Suppressor macrophage treated with lipopolysaccharide for 1 hour (primary cell): ENCODE data around the gene DNM2.
"Not testable (repeated sequence)": the region's sequence is repeated elsewhere in the genome, so short reads cannot be mapped to it uniquely, and the experiment has no call there.

Experiments used
- DNase-seq, 3 donors: peaks; one replicate each; pipeline ENCODE4 v3.0.0-alpha.2; 2020 to 2022

DNM2 gene

DNA sequence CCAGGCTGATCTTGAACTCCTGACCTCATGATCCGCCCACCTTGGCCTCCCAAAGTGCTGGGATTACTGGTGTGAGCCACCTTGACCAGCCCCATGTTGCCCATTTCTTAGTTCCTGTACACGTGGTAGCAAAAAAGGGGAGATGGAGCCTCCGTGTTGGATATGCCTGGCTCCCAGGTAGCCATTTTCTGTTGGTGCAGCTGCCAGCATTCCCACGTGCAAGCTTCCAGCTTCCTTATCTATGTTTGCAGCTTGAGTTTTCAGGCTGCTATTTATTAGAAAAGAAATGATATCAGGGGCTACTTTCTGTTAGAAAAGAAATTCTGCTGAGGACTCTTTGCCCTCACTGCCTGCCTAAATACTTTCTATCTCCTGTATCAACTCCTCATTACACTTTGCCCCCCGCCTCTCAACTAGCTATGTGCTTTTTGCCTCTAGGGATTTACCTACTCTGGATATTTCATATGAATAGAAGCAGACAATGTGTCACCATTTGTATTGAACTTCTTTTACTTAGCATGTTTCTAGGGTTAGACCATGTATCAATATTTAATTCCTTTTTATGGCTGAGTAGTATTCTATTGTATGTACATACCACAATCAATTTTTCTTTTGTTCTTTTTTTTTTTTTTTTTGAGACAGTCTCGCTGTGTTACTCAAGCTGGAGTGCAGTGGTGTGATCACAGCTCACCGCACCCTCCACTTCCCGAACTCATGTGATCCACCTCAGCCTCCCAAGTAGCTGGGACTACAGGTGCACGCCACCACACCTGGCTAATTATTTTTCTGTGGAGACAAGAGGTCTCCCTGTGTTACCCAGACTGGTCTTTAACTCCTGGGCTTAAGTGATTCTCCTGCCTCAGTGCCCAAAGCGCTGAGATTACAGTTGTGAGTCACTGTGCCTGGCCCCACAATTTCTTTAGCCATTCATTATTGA lies 121.5 kb downstream of the DNM2 start:
- DNase-seq: no peak

DNA sequence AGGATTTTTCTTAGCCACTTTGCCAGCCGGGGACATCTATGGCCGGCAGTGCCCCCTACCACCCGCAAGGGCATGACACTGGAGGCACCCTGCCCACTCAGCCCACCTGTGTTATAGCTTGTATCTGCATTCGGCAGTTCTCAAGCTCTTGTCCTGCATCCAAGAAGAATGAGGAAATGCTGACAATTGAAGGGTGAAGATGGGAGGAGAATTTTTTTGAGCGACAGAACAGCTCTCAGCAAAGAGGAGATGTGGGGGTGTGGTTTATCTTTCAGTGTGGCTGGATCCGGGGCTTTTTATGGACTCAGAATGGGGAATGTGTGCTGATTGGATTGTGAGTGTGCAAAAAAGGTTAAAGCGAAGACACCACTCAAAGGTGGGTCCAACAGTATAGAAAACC lies 124.9 kb downstream of the DNM2 start:
- no peak for DNase-seq

DNA sequence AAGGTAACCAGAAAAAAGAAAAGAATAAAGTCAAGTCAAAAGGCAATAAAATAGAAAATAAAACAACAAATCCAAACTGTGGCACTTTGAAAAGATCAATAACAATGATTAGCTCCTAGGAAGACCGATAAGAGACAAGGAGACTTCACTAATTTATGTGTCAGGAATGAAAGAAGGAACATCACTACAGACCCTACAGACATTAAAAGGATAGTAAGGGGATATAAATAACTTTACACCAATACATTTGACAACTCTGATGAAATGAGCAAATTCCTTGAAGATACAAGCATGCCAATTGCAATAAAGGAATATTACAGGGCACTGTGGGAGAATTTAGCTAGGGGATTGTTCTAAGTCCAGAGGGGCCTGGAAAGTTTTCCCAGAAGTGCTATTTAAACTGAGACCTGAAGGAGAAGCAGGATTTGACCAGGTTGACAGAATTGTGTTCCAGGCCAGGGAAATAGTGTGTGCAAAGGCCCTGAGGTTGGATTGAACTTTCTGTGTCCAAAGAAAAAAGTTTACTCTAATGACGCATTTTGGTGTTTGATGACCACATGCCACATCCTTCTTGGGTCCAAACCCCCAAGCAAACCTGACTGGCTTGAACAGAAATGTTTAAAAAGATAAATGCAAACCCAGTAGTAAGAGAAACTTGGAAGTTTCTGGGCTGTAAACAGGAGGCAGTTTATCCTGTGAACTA lies 128.8 kb downstream of the DNM2 start:
- no peak for DNase-seq

DNA sequence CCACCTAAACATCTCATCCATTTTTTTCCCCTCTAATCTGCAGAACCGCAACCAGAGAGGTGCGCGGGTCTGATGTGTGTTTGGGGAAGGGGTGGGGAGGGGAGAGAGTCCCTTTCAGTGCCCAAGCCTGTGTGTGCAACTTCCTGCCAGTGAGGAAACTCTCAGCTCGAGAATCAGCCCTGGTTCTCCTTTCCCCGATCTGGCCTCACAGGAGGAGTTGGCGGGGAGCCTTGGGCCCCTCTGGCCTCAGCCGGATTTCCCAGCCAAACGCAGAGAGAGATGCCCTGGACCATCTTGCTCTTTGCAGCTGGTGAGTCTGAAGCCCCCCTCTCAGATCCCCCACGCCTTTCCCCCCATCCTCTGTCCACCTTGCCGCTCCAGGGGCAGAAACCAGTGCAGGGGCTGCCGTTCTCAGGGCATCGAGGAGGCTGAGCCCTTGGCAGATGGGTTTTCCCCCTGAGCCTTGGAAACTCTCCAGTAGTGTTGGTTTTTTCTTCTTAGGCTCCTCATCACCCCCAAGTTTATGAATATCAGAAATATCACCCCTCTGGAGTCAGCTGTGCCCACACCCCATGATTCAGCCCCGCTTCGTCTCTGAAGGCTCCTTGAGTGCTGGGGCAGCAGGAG lies 130.5 kb downstream of the DNM2 start, which contains the start of gene C19orf38:
TSS of gene C19orf38 (plus strand) at position 186 of the 627 bp plus-strand sequence. CDS start at position 280, 94 bp downstream.
- DNase-seq: peak; percentile 76 to 82 (median 81)

DNA sequence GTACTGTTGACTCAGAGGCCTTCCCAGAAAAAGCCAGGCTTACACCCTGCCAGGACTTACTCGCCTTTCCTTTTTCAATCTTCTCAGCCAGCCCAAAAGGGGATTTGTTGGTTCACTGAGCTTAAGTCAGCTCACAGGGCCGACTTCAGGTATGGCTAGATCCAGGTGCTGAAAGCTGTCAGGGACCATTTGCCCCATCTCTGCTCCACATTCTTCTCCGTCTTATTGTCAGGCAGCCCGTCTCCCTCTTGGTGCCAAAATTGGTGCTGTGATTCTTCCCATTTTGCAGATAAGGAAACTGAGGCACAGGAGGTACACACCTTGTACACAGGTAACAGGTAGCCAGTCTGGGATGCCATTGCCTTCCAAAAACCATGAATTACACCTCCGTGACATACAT lies 132.8 kb downstream of the DNM2 start:
- no peak for DNase-seq

DNA sequence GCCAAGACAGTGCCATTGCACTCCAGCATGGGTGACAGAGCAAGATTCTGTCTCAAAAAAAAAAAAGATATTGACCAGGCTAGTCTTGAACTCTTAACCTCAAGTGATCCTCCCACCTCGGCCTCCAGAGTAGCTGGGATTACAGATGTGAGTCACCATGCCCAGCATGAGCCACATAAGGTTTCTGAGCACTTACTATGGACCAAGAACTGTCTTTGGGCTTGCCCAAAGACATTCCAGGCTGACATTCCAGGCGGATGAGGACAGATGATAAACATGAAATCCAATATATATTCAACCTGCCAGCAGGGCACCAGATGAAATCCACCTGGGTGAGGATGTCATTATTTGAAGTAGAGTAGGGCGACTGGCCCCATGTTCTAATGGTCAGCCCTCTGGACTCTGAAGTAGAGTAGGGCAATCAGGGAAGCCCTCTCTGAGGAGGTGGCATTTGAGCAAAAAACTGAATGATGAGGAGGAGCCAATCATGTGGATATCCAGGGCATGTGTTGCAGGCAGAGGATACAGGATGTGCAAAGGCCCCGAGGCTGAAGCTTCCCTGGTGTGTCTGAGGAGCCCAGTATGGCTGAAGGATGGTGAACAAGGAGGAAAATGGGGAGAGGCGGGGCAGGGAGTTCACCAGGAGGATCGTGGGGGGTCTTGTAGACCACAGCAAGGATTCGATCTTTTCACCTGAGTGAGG lies 134.4 kb downstream of the DNM2 start:
- DNase-seq: peak in 1 of 3 donors; percentile 31

DNA sequence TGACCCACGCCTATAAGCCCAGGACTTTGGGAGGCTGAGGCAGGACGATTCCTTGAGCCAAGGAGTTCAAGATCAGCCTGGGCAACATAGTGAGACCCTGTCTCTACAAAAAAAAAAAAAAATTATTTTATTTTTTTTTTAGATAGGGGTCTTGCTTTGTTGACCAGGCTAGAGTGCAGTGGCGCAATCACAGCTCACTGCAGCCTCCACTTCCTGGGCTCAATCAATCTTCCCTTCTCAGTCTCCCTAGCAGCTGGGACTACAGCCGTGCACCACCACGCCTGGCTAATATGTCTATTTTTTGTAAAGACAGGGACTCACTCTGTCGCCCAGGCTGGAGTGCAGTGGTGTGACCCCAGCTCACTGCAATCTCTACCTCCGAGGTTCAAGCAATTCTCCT lies 135.1 kb downstream of the DNM2 start:
- no peak for DNase-seq

DNA sequence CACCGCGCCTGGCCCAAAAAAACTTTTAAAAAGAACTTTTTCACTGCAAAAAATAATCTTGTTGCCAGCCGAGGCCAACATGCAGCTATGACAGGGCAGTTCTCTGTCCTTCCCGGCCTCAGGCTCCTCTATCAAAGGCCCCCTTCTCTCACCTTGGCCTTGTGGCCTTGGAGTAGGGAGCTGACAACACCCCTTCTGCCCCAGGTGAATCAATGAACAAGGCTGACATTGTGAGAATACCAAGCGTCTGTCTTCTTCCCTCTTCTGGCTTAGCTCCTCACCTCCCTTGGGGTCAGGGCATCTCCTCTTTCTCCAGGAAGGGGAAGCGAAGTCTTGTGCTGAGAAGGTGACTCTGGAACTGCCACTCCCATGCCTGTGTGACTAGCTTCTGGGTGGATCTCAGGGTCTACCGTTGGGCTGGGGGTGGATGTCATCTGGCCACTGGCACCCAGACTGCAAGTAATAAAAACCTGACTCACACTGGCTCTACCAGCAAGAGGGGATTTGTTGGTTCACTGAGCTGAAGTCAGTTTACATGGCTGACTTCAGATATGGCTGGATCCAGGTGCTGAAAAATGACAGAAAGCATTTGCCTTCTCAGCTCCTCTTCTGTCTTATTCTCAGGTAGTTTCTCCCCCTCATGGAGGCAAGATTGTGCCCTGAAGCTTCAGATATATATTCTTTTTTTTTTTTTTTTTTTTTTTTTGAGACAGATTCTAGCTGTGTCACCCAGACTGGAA lies 136.6 kb downstream of the DNM2 start:
- DNase-seq: peak; percentile 36 to 54 (median 47)

DNA sequence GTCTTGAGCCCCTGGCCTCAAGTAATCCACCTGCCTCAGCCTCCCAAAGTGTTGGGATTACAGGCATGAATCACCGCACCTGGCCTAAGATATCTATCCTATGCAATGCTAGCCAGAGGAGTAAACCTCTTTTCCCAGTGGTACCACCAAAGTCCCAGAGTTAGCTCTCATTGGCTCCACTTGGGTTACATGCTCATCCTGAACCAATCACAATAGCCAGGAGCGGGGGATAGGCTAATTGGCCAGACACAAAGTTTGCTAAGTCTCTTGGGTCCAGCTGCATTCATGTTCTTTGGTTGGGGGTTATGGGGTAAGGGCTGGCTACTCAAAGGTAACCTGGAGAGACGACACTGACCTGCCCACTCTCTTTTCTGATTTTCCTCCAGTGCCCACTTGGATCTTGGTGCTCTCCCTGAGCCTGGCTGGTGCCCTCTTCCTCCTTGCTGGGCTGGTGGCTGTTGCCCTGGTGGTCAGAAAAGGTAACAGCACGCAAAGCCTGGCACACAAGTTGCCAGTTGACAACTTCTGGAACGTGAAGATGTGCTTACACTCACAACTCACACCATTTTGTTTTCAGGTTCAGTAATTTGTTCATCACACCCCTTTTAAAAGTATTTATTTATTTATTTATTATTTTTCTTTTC lies 138.1 kb downstream of the DNM2 start:
- peak; percentile 52 to 73 (median 63) for DNase-seq

DNA sequence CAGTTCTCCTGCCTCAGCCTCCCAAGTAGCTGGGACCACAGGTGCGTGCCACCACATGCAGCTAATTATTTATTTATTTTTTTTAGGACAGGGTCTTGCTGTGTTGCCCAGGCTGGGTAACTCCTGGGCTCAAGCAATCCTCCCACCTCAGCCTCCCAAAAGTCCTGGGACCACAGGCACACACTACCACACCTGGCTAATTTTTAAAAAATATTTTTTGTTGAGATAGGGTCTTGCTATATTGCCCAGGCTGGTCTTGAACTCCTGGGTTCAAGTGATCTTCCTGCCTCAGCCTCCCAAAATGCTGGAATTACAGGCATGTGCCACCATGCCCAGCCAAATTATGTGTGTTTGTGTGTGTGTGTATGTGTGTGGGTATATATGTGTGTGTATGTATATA lies 139.0 kb downstream of the DNM2 start:
- DNase-seq: not testable (repeated sequence)

DNA sequence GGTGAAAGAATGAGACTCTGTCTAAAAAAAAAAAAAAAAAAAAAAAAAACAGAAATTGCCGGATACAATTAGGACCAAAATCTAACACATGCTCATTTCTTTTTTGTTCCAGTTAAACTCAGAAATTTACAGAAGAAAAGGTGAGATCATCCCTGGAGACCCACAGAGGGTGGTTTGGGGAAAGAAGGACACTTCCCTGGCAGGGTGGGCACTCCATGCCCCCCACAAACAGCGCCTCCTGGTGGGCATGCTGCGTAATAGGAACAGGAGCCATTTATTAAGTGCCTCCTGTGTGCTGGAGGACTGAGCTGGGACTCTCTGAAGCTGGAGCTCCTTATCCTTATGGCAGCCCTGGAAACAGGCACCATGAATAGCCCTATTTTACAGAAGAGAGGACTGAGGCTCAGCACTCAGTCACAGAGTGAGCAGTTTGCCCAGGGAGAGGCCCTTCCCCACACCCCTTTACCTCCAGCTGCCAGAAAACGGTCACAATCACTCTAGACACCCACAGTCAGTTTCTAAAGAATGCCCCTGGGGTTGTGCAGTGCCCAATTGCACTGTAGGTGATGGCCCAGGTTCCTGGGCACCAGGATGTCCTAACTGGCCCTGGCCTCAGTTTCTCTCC lies 140.4 kb downstream of the DNM2 start:
- peak; percentile 47 to 62 (median 49) for DNase-seq

DNA sequence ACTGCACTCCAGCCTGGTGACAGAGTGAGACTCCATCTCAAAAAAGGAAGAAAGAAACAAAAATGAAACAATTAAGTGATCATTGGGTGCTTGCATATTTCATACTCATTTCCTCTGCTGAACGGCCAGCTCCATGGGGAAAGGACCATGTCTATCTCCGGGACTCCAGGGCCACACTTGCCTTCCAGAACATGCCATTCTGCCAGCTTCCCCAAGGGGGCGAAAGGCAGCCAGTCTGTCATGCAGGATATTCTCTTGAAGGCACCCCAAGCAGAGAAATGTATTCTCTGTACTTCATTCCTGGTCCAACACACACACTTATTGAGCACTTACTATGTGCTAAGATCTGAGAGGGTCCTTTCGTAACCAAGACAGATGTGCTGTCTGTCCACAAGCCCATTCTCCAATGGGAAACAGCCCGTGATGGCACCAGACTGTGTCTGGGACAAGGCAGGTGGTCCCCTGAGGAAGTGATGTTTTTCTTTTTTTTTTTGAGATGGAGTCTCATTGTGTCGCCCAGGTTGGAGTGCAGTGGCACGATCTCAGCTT lies 143.3 kb downstream of the DNM2 start:
- DNase-seq: peak; percentile 82 to 88 (median 85)

DNA sequence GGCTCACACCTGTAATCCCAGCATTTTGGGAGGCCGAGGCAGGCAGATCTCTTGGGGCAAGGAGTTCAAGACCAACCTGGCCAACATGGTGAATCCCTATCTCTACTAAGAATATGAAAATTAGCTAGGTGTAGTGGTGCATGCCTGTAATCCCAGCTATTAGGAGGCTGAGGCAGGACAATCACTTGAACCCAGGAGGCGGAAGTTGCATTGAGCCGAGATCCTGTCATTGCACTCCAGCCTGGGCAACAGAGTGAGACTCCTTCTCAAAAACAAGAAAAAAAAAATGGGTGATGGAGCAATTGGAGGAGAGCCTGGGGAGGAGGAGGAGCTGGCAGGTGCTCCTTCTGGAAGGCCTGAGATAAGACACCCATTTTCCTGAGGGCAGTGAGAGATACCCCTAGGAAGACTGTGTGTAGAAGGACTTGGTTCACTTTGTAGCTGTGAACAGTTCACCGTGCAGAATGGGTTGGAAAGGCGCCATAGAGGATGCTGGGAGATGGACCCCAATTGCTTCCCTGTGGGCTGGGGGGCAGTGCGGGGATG lies 144.8 kb downstream of the DNM2 start:
- DNase-seq: no peak

DNA sequence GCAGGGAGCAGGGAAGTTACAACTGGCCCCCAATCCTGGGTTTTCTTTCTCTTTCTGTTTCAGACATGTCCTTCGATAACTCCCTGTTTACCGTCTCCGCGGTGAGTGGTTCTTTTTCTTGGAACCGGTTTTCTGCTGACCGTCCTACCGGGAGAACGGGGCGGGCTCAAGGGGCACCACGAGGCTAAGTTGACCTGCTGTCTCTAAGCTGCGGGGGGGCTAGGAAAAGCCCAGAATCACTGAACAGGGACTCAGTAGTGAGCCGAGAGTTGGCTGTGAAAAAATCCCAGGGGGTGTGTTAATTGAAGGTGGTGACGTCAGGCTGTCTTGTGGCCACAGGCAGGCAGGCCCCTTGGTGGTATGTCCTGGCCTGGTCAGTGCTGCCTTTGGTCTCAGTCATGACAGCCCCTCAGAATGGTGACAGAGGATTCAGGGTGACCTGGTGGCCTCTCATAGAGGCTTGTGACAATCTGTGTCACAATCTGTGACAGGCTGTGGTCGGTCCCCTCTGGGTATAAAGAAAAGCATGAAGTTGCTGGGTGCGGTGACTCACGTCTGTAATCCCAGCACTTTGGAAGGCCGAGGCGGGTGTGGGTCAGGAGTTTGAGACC lies 145.3 kb downstream of the DNM2 start:
- peak; percentile 68 to 72 (median 70) for DNase-seq

DNA sequence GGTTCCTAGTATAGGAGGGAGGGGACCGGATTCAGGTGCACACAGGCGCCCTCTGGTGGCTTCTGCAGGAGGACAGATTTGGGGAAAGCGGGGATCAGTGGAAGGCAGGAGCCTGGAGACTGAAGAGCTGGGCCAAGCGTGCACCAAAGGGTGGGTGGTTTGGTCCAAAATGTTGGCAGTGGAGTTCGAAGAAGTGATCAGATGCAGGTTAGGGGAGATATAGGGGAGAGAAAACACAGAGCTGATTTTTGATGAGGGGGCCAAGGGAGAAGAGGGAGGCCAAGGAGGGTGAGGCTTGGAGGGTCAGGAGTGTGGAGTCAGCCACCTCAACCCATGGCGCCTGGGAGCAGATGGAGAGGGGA lies 146.6 kb downstream of the DNM2 start:
- DNase-seq: peak; percentile 81 to 90 (median 84)

DNA sequence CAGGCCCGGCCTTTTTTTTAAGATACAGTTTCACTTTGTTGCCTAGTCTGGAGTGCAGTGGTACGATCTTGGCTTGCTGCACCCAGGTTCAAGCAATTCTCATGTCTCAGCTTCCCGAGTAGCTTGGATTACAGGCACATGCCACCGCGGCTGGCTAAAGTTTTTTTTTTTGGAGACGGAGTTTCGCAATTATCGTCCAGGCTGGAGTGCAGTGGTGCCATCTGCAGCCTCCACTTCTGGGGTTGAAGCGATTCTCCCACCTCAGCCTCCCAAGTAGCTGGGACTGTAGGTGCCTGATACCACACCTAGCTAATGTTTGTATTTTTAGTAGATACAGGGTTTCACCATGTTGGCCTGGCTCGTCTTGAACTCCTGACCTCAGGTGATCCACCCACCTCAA lies 148.6 kb downstream of the DNM2 start:
- no peak for DNase-seq

DNA sequence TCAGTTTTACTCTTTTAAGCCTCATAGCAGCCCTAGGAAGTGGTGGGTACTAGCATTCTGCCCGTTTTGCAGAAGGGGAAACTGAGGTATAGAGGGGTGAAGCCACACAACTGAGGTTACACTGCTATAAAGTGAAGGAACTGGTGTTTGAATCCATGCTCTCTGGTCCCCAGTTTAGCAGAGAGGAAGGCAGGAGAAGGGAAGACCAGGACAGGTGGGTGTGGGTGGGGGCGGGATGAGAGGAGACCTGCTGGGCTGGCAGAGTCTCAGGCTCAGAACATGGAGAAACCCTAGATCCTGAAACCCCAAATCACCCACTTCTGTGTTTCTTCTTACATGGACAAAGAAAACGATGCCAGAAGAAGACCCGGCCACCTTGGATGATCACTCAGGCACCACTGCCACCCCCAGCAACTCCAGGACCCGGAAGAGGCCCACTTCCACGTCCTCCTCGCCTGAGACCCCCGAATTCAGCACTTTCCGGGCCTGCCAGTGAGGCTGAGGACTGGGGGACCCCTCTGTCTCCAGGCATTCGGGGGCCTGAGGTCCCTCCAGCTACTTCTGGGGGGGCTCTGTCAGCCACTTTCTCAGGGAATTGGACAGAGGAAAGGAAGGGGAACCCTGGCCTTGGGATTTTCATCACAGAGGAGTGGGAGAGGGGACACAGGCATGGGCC lies 151.1 kb downstream of the DNM2 start:
- no peak for DNase-seq

DNA sequence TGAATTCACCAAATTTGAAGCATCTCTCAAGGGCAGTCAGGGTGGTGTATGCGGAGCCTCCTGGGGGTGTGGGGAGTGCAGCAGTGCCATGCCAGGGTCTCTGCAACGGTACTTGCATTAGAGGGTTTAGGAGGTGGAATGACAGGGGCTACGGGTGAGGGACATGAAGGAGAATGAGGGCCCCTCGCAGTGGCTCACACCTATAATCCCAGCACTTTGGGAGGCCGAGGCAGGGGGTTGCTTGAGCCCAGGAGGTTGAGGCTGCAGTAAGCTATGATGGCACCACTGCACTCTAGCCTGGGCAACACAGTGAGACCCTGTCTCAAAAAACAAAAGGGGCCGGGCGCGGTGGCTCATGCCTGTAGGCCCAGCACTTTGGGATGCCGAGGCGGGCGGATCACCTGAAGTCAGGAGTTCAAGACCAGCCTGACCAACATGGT lies 152.0 kb downstream of the DNM2 start:
- not testable (repeated sequence) for DNase-seq

DNA sequence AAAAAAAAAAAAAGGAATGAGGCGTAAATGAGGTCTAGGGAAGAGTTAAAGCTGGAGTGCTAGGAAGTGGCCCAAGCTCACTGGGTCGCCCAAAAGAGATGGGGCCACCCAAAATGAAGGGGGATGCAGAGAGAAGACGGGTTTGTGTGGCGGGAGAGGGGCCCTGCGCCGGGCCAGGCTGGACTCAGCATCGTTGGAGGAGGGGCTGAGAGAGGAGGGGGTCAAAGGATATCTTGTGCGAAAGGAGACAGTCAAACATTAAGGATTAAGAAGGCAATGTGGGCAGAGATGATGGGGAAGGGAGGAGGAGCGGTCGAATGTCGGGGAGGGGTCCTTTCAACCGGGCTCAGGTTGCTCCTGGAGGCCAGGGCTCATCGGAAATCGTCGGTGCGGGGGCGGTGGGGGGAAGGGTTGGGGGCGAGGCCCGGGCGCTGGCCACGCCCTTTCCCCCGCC lies 152.6 kb downstream of the DNM2 start:
- DNase-seq: no peak
